WERI-Rb-1 (cell line): ENCODE measurements around the gene KRTAP5-4.
"Not testable (repeated sequence)": the region's sequence is repeated elsewhere in the genome, so short reads cannot be mapped to it uniquely, and the experiment has no call there.

ENCODE experiments used
- DNase-seq: peaks from one replicate; pipeline ENCODE4 v3.0.0-alpha.2; 2020
- H3K27ac ChIP-seq: fragments of 250-450 bp; sonication (Bioruptor Pico); 2 replicates; pipeline ENCODE4 v1.5.1; 2020; ENCODE audit warnings: mild to moderate bottlenecking, moderate library complexity
- H3K27me3 ChIP-seq: fragments of 250-450 bp; sonication (Bioruptor Pico); 2 replicates; pipeline ENCODE4 v1.5.1; 2021; ENCODE audit warnings: mild to moderate bottlenecking, low read depth, moderate library complexity; ENCODE audit not compliant: insufficient read depth, severe bottlenecking
- H3K36me3 ChIP-seq: fragments of 250-450 bp; sonication (Bioruptor Pico); 2 replicates; pipeline ENCODE4 v1.5.1; 2020; ENCODE audit warnings: mild to moderate bottlenecking, moderate library complexity
- H3K4me3 ChIP-seq: 2 replicates; pipeline ENCODE4 v1.5.1; 2011; ENCODE audit warnings: low read depth, mild to moderate bottlenecking, control low read depth, low read length
- H3K9me3 ChIP-seq: fragments of 250-450 bp; sonication (Bioruptor Pico); 2 replicates; pipeline ENCODE4 v1.5.1; 2021; ENCODE audit warnings: mild to moderate bottlenecking, moderate library complexity; ENCODE audit not compliant: severe bottlenecking
- TF ChIP-seq, protein P1 (sequence below): IDR thresholded peaks from 2 replicates; pipeline ENCODE4 v1.5.1; 2011; ENCODE audit warnings: low read depth, mild to moderate bottlenecking, control low read depth, inconsistent platforms, low read length

Gene KRTAP5-4

DNA sequence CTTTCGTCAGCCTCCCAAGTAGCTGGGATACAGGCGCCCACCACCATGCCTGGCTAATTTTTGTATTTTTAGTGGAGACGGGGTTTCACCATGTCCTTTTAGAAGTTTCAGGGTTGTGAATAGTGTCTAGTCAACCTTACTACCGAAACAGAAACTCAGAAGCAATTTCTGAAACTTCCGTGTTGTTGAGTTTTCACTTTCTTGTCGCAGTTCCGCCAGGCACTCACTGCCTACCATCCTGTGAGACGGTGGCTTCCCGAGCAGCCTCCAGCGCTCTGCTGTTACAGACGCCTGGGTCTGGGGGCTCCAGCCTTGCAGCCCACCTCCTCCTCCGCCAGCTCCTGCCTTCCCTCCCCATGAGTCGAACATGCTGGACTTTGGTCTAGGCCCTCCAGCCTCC is 16.0 kb downstream of the KRTAP5-4 start:
- H3K27ac ChIP-seq, H3K36me3 ChIP-seq, H3K4me3 ChIP-seq, DNase-seq, H3K9me3 ChIP-seq: not testable (repeated sequence)
- H3K27me3 ChIP-seq = peaks cover 51% of the 10 kb centered on the region

DNA sequence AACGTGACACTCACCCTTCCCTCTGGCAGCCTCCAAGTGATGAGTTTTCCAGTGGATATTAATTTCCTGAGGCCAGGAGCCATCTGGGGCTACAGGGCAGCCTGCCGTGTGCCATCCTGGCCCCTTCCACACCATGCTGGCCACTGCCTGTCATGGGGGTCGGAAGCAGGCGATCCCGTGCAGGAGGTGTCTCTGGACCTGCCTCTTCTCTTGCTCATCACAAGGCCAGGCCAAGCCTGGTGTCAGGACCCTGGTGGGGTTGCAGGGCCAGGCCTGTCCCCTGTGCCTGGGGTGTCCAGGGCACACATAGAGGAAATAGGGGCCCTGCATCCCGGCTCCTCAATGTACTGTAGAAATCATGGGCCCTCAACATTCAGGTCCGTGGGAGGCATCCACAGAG is 17.2 kb downstream of the KRTAP5-4 start:
- H3K9me3 ChIP-seq = no peaks in the 10 kb centered on the region
- peaks cover 48% of the 10 kb centered on the region for H3K27me3 ChIP-seq
- H3K36me3 ChIP-seq = no peaks in the 10 kb centered on the region
- H3K27ac ChIP-seq = no peak overlapping the region
- H3K4me3 ChIP-seq = no peak overlapping the region
- no peak for DNase-seq
- TF ChIP-seq, protein P1, sequence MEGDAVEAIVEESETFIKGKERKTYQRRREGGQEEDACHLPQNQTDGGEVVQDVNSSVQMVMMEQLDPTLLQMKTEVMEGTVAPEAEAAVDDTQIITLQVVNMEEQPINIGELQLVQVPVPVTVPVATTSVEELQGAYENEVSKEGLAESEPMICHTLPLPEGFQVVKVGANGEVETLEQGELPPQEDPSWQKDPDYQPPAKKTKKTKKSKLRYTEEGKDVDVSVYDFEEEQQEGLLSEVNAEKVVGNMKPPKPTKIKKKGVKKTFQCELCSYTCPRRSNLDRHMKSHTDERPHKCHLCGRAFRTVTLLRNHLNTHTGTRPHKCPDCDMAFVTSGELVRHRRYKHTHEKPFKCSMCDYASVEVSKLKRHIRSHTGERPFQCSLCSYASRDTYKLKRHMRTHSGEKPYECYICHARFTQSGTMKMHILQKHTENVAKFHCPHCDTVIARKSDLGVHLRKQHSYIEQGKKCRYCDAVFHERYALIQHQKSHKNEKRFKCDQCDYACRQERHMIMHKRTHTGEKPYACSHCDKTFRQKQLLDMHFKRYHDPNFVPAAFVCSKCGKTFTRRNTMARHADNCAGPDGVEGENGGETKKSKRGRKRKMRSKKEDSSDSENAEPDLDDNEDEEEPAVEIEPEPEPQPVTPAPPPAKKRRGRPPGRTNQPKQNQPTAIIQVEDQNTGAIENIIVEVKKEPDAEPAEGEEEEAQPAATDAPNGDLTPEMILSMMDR = no peak

GRCh38 chr11:1604181-1604580 is 17.8 kb downstream of the KRTAP5-4 start:
- H3K9me3 ChIP-seq = no peaks in the 10 kb centered on the region
- H3K4me3 ChIP-seq = no peak overlapping the region
- no peak for DNase-seq
- H3K27me3 ChIP-seq = peaks cover 47% of the 10 kb centered on the region
- no peak overlapping the region for H3K27ac ChIP-seq
- H3K36me3 ChIP-seq = no peaks in the 10 kb centered on the region
- TF ChIP-seq, protein P1 = no peak

DNA sequence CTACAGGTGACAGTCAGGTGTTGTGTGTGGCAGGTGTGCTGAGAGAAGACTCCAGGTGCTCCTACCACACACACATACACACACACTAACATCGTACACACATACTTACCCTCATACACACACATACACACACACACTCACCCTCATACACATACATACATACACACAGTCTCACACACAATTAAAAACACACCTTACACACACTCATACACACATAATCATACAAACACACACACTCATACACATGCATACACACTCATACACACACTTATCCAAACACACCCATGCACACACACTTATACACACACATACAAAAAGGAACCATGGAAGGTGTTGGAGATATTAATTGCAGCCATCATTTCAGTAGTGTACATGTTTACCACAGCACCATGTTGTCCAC is 18.3 kb downstream of the KRTAP5-4 start:
- H3K27me3 ChIP-seq = peaks cover 41% of the 10 kb centered on the region
- H3K27ac ChIP-seq = no peak overlapping the region
- TF ChIP-seq, protein P1 = no peak
- H3K36me3 ChIP-seq = no peaks in the 10 kb centered on the region
- H3K9me3 ChIP-seq = no peaks in the 10 kb centered on the region
- no peak for DNase-seq
- no peak overlapping the region for H3K4me3 ChIP-seq

- DNase-seq, H3K4me3 ChIP-seq, H3K36me3 ChIP-seq, H3K9me3 ChIP-seq, H3K27ac ChIP-seq: not testable (repeated sequence)
- H3K27me3 ChIP-seq = peaks cover 43% of the 10 kb centered on the region
These were observed 20.3 kb downstream of the KRTAP5-4 start for GRCh38 chr11:1601663-1602062.

DNA sequence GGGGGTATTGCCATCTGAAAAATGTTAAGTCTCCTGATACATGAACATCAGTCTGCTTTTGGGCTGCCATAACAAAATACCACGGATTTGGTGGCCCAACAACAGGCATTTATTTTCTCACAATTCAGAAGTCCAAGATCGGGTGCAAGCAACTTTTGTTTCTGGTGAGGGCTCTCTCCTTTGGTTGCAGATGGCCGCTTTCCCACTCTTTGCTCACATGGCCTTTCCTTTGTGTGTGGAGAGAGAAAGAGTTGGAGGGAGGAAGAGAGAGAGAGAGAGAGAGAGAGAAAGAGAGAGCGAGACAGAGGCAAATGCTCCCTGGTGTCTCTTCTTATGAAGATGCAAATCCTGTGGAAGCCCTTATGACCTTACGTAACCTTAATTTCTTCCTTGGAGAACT is 21.3 kb downstream of the KRTAP5-4 start:
- Histone ChIP-seq H3K36me3 (no peaks in the 10 kb centered on the region), H3K27me3 (peaks cover 40% of the 10 kb centered on the region), H3K9me3 (no peaks in the 10 kb centered on the region), H3K27ac (no peak overlapping the region), H3K4me3 (no peak overlapping the region)
- TF ChIP-seq, protein P1 = no peak
- DNase-seq = no peak

GRCh38 chr11:1598816-1599215 is 23.1 kb downstream of the KRTAP5-4 start:
- Histone ChIP-seq H3K36me3 (no peaks in the 10 kb centered on the region), H3K4me3 (no peak overlapping the region), H3K9me3 (no peaks in the 10 kb centered on the region), H3K27ac (no peak overlapping the region), H3K27me3 (peaks cover 46% of the 10 kb centered on the region)
- no peak for DNase-seq
- TF ChIP-seq, protein P1 = no peak

- not testable (repeated sequence) for DNase-seq, H3K9me3 ChIP-seq, H3K27ac ChIP-seq, H3K4me3 ChIP-seq, H3K36me3 ChIP-seq
- H3K27me3 ChIP-seq = peaks cover 46% of the 10 kb centered on the region
These were observed 23.5 kb downstream of the KRTAP5-4 start for GRCh38 chr11:1598406-1598805.
